Fibroblast of skin of left biceps (primary cell): ENCODE data around the gene BFSP2.
"Not testable (repeated sequence)": the region's sequence is repeated elsewhere in the genome, so short reads cannot be mapped to it uniquely, and the experiment has no call there.

Experiments
- DNase-seq, 2 experiments: peaks; one replicate each; pipeline ENCODE4 v3.0.0-alpha.2; 2013; ENCODE audit warnings: low read depth in 2 of 2

The BFSP2 gene

GRCh38 chr3:133515127-133515526 lies 115.3 kb downstream of the BFSP2 start:
- DNase-seq: no peak

- DNase-seq: no peak
These were observed 120.4 kb downstream of the BFSP2 start for GRCh38 chr3:133520286-133520685.

GRCh38 chr3:133520938-133521337 lies 121.1 kb downstream of the BFSP2 start:
- not testable (repeated sequence) for DNase-seq

GRCh38 chr3:133521946-133522345 lies 122.1 kb downstream of the BFSP2 start:
- no peak for DNase-seq

GRCh38 chr3:133523758-133524157 lies 123.9 kb downstream of the BFSP2 start:
- not testable (repeated sequence) for DNase-seq
